HG03280 (cell line): ENCODE results near the gene CCK.
"Not testable (repeated sequence)": the region's sequence is repeated elsewhere in the genome, so short reads cannot be mapped to it uniquely, and the experiment has no call there.

Experiments used
- ATAC-seq: cut with Tn5 transposase; IDR thresholded peaks from one replicate; pipeline ENCODE4 v1.9.1; 2021; ENCODE audit warnings: mild to moderate bottlenecking, moderate library complexity; ENCODE audit not compliant: unreplicated experiment

Gene CCK

DNA sequence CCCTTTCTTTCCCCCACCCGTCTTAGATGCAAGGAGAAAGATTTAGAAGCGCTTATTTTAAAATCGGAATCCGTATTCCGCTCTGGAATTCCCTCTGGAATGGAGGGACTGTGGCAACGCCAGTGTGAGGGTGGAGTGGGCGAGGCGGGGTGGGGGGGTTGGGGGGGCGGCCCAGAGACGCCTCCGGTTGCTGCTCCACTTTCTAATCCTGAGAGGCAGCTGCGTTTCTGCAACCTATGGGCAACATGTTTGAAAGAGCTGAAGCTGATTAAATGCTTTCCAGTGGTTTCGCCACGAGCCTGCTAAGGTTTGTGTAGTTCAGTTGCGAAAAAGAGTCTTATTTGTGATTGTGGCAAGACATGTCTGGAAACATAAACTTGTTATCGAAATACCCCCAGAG is at the start of gene CCK:
TSS of gene CCK (minus strand) at position 101 of the 400 bp plus-strand sequence. CDS start 2,555 bp downstream, outside the sequence.
- ATAC-seq, result no peak

- no peak for ATAC-seq
Measured at GRCh38 chr3:42314411-42314810, 48.4 kb upstream of the CCK start.

- ATAC-seq, result no peak
Measured at GRCh38 chr3:42308651-42309050, 42.7 kb upstream of the CCK start.

DNA sequence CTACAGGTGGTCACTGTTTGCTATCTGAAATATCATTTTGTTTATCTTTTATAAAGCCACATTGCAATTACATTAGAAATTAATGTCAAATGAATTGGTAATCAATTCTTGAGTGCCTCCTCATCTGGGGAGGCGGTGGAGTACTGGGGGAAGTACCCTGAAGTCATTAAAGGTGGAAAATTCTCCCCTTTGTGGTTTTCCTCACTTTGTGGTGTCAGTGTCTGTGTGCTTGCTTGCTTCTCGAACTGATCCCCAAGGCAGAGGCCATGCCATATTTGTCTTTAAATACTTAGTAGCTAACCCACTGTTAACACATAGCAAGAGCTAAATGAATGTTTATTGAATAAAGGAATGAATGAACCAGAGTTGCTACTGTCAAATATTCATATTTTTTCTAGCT is 40.5 kb upstream of the CCK start:
- ATAC-seq, result no peak

GRCh38 chr3:42302924-42303634 is 37.1 kb upstream of the CCK start:
- ATAC-seq, result no peak

- ATAC-seq, result no peak
Measured at GRCh38 chr3:42301446-42302175, 35.6 kb upstream of the CCK start.

DNA sequence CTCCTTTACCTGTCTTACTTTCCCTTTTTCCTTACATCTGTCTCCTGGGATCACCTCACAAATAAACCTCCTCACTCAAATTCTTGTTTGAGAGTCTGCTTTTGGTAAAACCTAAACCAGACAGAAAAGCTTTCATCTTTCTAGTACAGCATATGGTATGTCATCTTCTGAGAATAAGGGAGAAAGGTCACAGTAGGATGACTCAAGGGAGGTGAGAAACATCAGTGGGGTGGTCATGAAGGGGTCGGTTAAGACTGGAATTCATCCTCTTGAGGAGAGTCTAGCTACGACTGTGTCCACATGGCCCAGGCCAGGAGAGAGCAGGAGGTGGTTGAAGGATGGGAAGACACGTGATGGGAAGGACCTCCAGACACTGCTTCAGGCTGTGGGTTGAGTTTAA is 34.8 kb upstream of the CCK start:
- no peak for ATAC-seq

DNA sequence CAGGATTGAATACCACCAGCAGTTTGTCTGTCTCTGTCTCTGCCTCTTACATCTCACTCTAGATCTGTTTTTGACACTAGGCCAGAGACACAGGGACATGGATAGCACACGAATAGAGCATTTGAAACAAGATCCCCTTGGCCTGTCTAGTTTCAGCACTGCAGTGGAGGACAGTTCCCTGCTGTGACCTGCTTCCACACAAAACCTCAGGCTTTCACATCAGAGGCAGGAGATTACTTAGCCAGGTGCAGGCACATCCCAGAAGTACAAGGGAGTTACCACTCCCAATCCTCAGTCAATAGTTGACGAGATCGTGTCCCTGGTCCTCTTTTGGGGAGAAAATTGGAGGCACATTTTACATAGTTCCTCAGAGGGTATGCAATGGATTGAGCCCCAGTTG is 34.0 kb upstream of the CCK start:
- ATAC-seq, result no peak

DNA sequence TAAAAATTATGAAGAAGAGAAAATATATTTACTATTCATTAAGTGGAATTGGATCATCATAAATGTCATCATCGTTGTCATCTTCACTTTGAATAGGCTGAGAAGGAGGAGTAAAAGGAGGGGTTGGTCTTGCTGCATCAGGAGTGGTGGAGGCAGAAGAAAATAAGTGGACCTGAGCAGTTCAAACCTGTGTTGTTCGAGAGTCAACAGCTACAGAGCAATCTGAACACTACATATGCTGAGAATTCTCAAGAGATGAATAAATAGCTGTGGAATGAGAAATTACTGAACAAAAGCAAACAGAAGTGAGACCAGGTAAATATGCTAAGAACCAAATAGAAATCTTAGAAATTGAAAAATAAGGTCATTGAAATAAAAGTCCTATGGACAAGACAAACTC is 32.3 kb upstream of the CCK start:
- ATAC-seq, result no peak

- ATAC-seq, result no peak
Measured at GRCh38 chr3:42292009-42292408, 26.0 kb upstream of the CCK start.

DNA sequence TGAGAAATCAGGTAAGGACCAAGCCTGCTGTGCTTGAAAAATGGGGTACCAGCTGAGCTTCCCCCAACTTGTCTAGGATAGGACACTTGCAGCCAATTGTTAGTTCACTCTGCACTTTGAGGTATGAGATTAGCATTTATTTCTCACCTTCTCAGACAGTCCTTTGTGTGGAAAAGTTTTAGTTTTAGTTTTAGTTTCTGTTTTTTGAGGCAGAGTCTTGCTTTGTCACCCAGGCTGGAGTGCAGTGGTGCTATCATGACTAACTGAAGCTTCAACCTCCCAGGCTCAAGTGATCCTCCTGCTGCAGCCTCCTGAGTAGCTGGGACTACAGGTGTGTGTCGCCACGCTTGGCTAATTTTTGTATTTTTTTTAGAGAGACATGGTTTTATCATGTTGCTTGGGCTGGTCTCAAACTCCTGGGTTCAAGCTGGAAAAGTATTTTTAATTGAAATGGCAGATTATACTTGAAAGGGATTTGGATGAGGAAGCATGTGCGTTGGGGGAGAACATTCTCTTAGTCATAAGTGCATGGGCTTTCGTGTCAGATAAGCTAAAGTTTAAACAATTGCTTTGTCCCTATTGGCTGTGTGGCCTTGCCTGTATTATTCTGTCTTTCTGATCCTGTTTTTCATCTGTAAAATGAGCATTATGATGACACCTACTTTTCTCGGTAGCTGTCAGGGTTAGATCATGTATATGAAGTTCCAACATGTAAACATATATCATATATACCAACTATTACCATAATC is 25.2 kb upstream of the CCK start:
- no peak for ATAC-seq

- no peak for ATAC-seq
Measured at GRCh38 chr3:42289026-42289425, 23.0 kb upstream of the CCK start.

DNA sequence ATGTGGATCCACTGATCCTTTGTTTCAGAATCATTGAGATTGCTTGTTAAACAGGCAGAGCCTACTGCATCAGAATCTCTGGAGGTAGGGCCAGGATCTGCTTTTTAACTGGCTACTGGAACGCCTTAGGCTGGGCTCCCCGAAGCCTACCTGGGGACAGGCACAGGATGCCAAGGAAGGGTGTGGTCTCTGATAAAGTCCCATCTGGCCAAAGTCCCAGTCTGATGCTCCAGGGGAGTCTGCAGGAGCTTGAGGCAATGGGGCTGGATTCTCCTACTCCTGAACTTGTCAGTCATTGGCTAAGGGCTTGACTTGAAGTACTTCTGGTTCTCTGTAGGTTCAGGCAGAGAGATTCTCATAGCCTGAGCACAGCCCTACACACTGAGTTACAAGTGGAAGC is 22.4 kb upstream of the CCK start:
- ATAC-seq, result no peak

GRCh38 chr3:42287423-42287822 is 21.4 kb upstream of the CCK start:
- ATAC-seq, result not testable (repeated sequence)

DNA sequence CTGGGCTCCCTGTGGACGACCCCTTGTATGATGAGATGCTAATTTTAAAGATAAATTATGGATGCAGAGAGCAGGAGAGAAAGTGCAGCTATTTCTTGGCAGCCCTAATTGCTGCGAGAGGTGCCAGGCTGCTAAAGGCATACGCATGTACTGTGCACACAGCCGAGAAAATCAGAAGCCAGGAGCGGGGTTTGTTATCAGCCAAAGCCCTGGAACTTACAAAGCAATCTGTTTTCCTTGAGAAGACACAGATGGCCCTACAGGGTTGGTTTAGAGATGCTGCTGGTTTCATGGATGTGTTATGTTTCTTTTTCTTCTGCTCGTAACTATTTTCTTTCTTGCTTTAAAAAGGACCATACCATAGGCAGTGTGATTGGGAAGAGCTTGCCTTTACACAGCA is 11.7 kb upstream of the CCK start:
- no peak for ATAC-seq

DNA sequence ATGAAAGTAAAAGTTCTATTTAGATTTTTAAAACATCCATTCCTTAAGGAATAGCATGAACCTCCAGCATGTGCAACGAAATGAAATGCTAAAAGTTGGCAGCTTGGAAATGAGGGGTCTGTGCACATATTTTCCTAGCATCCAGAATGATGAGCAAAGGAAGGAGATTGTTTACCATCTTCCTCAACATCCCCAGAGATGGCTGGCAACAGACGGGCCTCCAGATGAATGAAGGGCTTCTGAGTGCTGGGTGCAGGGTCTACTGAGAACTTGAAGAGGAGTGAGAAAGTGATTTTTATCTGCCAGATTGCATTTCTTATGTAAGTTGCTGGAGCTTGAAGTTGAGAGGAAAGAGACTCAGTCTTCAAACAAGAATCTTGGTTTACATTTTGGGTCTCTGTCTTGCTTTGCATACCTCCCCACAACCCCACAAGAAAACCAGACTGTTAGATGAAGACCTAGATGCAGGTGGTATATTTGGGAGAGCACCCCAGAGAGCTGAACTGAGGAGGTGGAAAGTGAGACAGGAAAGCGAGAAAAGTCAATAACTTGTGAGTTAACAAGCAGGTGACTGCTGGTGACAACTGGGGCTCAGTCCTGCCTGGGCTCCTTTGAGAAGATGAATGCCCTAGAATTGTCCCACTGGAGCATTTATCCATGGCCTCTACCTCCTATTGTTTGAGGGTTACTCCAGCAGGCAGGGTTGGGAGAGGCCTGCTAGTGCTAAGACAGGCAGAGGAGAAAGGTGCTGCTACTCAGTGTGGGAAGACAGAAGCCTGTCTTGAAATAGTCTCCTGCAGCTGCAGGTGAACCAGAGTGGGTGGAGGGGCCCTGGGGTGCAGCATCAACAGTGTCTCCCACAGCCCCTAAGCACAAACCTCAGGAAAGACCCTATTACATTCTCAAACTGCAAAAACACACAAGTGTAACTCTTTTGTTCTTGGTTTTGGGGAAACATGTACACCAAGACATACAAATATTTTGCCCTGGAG is 10.5 kb upstream of the CCK start:
- peak; percentile 89 for ATAC-seq

DNA sequence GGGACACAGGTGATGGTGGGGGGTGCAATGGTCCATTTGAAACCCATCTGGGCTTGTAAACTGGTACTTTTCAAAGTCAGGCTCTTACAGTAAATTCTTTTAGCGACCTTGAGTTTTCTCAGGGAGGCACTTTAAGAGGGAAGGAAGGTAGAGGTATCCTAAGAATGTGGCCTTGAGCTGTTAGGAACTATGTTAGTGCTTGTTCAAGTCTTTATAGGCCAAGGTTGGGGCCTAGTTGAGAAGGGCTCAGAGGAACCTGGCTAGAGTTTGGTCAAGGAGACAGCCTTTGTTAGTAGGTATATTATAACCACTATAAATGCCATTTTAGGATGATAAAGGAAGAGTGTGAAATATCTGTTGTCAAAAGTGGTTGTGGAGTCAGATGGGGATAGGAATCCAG is 9.2 kb upstream of the CCK start:
- ATAC-seq, result no peak

- ATAC-seq, result no peak
Measured at GRCh38 chr3:42274266-42274665, 8.3 kb upstream of the CCK start.

GRCh38 chr3:42273361-42273760 is 7.4 kb upstream of the CCK start:
- ATAC-seq, result no peak

DNA sequence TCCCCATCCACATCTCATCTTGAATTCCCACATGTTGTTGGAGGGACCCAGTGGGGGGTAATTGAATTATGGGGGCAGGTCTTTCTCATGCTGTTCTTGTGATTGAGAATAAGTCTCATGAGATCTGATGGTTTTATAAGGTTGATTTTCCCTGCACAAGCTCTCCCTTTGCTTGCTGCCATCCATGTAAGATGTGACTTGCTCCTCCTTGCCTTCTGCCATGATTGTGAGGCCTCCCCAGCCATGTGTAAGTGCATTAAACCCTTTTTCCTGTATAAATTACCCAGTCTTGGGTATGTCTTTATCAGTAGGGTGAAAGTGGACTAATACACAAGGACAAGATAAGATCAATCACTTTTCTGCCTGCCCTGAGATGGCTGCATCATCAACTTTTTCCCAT is 5.8 kb upstream of the CCK start:
- no peak for ATAC-seq

DNA sequence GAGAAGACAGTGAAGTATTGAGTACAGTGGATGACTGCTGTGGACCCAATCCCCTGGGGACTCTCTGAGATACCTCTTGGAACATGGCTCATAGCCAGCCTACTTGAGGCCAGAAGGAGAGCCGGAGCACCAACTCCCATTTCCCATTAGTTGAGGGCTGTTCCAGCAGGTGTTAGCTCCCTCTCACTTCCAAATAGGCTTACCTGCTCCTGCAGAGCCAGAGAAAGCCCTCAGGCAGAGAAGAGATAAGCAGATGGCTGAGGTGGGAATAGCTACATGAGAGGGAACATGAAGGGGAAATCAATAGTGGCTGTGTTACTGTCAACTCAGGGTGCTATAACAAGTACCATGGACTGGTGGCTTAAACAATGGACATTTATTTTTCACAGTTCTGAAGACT is 4.6 kb upstream of the CCK start:
- ATAC-seq, result no peak
